SW480 (cell line): ENCODE results near the gene MINDY1.

Experiments
- DNase-seq: peaks from one replicate; pipeline ENCODE4 v3.0.0-alpha.2; 2016; ENCODE audit warnings: low spot score

MINDY1 gene

GRCh38 chr1:150965605-150966004, 41.1 kb downstream of the MINDY1 start:
- DNase-seq: no peak

DNA sequence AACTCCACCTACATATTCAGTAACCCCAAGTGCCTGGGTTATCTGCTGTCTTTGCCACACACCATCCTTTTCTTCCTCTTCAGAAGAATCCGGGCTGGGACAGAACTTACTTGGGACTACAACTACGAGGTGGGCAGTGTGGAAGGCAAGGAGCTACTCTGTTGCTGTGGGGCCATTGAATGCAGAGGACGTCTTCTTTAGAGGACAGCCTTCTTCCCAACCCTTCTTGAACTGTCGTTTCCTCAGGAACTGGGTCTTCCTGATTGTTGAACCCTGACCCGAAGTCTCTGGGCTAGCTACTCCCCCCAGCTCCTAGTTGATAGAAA, 42.6 kb downstream of the MINDY1 start:
- no peak for DNase-seq

DNA sequence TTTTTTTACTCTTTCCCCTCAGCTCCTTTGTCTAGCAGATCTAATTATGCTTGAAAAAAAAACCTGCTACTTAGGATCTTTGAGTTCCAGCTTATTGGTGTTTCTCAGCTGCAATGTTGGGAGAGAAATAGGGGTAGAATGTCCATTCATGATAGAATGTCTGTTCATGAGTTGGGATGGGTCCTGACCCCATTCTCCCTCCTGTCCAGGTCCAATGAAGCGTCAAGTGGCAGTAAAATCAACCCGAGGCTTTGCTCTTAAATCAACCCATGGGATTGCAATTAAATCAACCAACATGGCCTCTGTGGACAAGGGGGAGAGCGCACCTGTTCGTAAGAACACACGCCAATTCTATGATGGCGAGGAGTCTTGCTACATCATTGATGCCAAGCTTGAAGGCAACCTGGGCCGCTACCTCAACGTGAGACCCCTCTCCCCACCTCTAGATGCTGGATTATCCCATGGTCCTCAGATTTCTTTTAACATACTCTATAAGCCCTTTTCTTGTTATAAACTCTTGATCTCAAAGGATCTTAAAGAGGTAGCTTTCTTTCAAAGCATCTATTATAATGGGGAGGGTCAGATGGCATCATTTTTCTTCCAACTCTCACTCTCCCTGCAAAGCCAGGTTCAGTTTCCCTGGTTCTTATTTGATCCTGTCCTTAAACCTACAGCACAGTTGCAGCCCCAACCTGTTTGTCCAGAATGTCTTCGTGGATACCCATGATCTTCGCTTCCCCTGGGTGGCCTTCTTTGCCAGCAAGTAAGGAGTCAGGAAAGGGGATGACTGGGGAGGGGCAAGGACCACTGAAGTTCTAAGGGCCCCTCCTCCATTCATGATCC, 43.2 kb downstream of the MINDY1 start:
- DNase-seq: no peak

DNA sequence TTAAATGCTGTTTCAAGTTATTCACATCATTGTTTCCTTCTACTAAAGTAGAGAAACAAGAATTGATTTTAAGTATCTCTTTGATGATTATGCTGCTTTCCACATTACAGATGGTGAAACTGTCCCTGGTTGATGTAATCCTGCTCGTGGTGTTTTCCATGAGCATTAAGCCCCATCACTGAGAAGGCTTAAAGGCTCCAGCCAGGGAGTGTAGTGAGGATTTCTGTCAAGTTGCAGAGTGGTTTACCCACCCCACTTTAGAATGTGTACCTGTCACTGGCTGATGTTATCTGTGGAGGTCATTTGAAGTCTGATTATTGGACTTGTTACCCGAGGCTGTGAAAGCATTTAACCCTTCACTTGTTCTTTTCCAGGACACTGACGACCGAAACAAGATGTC, 44.9 kb downstream of the MINDY1 start:
- no peak for DNase-seq

- no peak for DNase-seq
These were observed 46.1 kb downstream of the MINDY1 start for GRCh38 chr1:150960646-150961045.

DNA sequence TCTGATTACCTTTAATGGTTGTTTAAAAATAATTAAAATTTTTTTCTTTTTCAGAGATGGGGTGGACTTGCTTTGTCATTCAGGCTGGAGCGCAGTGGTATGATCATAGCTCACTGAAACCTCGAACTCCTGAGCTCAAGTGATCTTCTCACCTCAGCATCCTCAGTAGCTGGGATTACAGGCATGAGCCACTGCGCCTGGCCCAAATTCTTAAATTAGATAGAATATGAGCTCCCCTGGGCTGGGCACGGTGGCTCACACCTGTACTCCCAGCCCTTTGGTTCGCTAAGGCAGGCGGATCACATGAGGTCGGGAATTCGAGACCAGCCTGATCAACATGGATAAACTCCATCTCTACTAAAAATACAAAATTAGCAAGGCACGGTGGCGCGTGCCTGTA, 49.0 kb downstream of the MINDY1 start:
- no peak for DNase-seq

- no peak for DNase-seq
These were observed 51.4 kb downstream of the MINDY1 start for GRCh38 chr1:150955280-150955679.

- DNase-seq: no peak
These were observed 52.0 kb downstream of the MINDY1 start for GRCh38 chr1:150954708-150955107.
